HFFc6 (cell line): ENCODE measurements around the gene AMIGO2. TPM values are rescaled to one million over a fixed set of nuclear protein-coding genes. Genes with fewer than 3 reads are reported as not detected.

Experiments
- DNase-seq: peaks from one replicate; pipeline ENCODE4 v3.0.0-alpha.2; 2018
- H3K27ac Mint-ChIP-seq: 2 replicates; pipeline ENCODE4 v1.8.0; 2020; ENCODE audit warnings: mild to moderate bottlenecking, mixed read lengths
- H3K27me3 Mint-ChIP-seq: 2 replicates; pipeline ENCODE4 v1.8.0; 2021; ENCODE audit warnings: mild to moderate bottlenecking, moderate library complexity, mixed read lengths; ENCODE audit not compliant: insufficient read depth
- H3K36me3 Mint-ChIP-seq: 2 replicates; pipeline ENCODE4 v1.8.0; 2021; ENCODE audit warnings: low read depth, mixed read lengths
- H3K4me1 Mint-ChIP-seq: 2 replicates; pipeline ENCODE4 v1.8.0; 2020; ENCODE audit warnings: low read depth, mixed read lengths
- H3K4me3 Mint-ChIP-seq: 2 replicates; pipeline ENCODE4 v1.8.0; 2020; ENCODE audit warnings: mild to moderate bottlenecking, moderate library complexity, mixed read lengths
- H3K9me3 Mint-ChIP-seq: 2 replicates; pipeline ENCODE4 v1.8.0; 2020; ENCODE audit warnings: mild to moderate bottlenecking, mixed read lengths
- total RNA-seq, 6 experiments: library from RNA; stranded (reverse); fragmentation: NEBNext Ultra II Directional; extraction: Animal tissue kit (Norgen Biotek cat#: 25700); gene quantifications; 2 replicates in 1 of 6; 3 replicates in 5 of 6; pipeline ENCODE4 v1.2.3, GENCODE V29; 2021
- TF ChIP-seq, protein P1 (sequence below): fragments of 200-600 bp; sonication (generic); IDR thresholded peaks from 2 replicates; pipeline ENCODE4 v1.5.0; 2021; ENCODE audit warnings: antibody characterized with exemption, mild to moderate bottlenecking

Gene AMIGO2
- total RNA-seq, 6 experiments from 2014 or later: 46.6 to 82.4 (median 60.7) TPM

DNA sequence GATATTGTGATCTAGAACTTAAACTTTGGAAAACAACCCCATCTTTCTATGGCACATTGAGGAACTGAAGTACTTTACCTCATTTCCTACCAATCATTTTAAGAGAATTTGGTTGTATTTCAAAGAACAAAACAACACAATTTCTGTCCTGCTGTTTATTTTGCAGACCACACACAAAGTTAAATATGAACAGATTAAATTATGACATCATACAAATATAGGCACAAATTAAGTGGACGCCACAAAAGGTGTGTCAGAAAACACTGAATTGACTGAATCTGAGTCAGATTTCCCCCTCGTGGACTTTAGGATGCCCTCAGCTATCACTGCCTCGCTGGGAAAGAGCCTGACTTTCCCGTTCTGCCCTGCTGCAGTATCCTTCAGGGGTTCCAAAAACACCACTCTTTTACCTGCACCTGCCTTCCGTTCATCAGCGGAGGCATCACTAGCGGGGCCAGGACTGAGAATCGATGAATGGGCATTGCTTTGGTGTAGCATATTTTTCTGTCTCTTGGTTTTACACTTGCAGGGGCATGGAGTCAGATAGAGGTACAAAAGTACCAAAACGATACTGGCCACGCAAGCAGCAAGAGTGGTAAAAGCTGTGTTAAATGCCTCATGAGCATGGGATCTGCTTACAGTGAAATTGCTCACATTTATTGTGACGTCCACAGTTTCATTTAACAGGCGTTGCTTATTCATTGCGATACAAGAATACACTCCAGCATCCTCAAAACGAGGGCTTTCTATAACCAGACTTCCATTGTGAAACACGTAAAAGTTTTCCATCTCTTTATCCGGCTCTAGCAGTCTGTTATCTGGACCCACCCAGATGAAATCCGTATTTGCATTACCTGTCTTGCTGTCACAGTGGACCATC lies 2.3 kb downstream of the AMIGO2 start:
- H3K36me3 Mint-ChIP-seq: peaks cover 30% of the 10 kb centered on the region
- TF ChIP-seq, protein P1, sequence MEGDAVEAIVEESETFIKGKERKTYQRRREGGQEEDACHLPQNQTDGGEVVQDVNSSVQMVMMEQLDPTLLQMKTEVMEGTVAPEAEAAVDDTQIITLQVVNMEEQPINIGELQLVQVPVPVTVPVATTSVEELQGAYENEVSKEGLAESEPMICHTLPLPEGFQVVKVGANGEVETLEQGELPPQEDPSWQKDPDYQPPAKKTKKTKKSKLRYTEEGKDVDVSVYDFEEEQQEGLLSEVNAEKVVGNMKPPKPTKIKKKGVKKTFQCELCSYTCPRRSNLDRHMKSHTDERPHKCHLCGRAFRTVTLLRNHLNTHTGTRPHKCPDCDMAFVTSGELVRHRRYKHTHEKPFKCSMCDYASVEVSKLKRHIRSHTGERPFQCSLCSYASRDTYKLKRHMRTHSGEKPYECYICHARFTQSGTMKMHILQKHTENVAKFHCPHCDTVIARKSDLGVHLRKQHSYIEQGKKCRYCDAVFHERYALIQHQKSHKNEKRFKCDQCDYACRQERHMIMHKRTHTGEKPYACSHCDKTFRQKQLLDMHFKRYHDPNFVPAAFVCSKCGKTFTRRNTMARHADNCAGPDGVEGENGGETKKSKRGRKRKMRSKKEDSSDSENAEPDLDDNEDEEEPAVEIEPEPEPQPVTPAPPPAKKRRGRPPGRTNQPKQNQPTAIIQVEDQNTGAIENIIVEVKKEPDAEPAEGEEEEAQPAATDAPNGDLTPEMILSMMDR: no peak
- H3K27me3 Mint-ChIP-seq: no peaks in the 10 kb centered on the region
- DNase-seq: no peak
- peaks cover 55% of the 10 kb centered on the region for H3K4me1 Mint-ChIP-seq
- H3K4me3 Mint-ChIP-seq: peak overlapping the region; percentile 99
- no peak overlapping the region for H3K27ac Mint-ChIP-seq
- H3K9me3 Mint-ChIP-seq: no peaks in the 10 kb centered on the region

DNA sequence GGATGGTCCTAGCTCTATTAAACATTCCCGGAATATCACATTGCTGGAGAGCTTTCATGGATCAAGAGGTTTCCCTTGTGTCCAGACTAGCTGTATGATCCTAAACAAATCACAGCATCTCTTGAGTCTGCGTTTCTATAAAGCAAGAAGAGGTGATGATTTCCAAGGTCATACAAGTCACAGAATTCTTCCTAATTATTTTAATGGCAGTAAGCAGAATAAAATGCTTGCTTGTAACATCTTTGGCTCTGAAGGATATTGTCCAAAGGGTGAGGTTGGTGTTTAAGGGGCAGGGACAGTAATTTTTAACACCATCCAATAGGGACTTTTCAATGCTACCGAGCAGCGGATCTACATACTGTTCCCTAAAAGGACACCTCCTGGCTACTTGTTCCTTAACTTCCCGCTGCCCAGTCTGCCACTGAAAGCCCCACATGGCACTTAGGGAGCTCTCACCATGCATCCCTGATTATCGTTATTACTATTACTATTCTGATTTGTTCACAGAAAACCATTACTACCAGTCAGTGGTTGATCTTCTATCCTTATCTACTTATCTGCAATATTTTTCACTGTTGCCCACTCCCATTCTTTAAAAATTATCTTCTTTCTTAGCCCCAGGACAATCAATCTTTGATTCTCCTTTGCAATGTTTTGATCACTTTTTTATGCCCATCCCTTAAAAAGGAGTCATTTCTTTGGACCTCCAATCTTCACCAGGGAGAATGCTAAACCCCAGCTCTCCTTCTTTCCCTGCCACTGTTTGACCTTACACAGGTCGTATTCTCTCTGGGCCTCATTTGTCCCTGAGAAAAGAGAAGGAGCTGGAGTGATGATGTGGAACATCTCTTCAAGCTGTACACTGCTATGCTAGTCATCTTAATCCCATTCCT lies 4.3 kb downstream of the AMIGO2 start:
- peaks cover 30% of the 10 kb centered on the region for H3K36me3 Mint-ChIP-seq
- no peak overlapping the region for H3K27ac Mint-ChIP-seq
- H3K4me1 Mint-ChIP-seq: peaks cover 35% of the 10 kb centered on the region
- no peaks in the 10 kb centered on the region for H3K9me3 Mint-ChIP-seq
- TF ChIP-seq, protein P1: no peak
- no peaks in the 10 kb centered on the region for H3K27me3 Mint-ChIP-seq
- DNase-seq: no peak
- no peak overlapping the region for H3K4me3 Mint-ChIP-seq

DNA sequence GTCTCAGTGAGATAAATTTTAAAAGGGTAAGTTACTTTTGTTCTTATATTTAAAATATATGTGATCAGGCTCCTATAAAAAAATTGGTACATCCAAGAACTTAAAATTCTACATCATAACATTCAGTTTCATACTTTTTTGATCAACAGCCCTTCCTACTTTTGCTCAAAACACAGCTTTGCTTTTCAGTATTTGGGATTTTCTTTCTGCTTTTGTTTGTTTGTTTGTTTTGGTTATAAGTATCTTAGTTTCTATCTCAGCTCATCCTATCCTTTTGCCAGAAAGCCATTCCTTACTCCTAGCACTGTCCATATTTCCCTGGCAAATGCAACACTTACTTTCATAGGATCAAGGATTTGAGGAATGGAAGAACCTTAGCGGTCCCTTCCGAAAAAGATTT lies 5.0 kb downstream of the AMIGO2 start:
- no peak overlapping the region for H3K27ac Mint-ChIP-seq
- no peak for DNase-seq

DNA sequence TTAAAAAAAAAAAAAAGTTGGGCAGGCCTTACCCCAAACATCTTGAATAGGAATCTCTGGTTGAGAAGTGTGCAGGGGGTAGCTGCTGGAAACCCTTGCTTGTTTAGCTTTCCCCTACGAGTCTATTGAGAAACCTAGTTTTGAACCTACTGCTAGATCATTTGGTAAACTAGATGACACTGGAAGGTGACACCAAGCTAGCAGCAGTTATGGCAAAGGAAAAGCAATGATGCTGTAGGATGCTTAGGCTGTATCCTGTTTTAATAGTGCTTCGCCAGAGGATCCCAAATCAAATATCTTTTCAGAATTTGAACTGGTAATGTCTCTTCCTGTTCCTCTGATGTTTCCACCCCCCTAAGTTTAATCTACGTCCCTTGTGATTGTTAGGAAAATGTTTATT lies 5.8 kb downstream of the AMIGO2 start:
- no peak overlapping the region for H3K4me3 Mint-ChIP-seq
- no peaks in the 10 kb centered on the region for H3K9me3 Mint-ChIP-seq
- no peak for DNase-seq
- H3K36me3 Mint-ChIP-seq: peaks cover 26% of the 10 kb centered on the region
- no peaks in the 10 kb centered on the region for H3K27me3 Mint-ChIP-seq
- H3K4me1 Mint-ChIP-seq: peaks cover 44% of the 10 kb centered on the region
- H3K27ac Mint-ChIP-seq: no peak overlapping the region
- TF ChIP-seq, protein P1: no peak

More for the DNA sequence above, 5.0 kb downstream of the AMIGO2 start:
- peaks cover 30% of the 10 kb centered on the region for H3K36me3 Mint-ChIP-seq
- H3K9me3 Mint-ChIP-seq: no peaks in the 10 kb centered on the region
- TF ChIP-seq, protein P1: no peak
- H3K4me3 Mint-ChIP-seq: no peak overlapping the region
- peaks cover 41% of the 10 kb centered on the region for H3K4me1 Mint-ChIP-seq
- H3K27me3 Mint-ChIP-seq: no peaks in the 10 kb centered on the region

DNA sequence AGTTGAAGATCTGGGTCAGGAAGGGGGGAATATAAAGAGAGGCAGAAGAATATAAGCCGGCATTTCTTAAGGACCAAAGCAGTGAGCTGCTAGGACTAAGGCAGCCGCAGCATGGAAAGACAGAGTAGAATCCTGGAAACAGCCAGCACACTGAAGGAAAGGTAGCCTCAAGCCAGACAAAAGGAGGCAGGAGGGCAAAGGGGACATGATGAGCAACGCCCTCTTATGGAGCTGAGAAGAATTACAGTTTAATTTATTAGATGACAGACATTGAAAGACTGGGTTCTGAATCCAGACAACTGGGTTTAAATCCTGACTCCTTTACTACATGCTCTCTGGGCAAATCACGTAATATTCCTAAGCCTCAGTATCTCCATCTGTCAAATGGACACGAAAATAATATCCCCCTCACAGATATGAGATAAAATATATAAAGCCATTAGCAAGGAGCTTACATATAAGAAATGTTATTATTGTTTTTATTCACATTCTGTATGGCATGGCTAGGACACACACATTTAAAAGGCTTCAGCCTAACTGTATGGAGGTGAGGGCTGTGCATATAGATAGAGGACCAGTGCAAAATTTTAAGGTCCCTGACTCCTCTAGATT lies 8.4 kb downstream of the AMIGO2 start:
- H3K36me3 Mint-ChIP-seq: peaks cover 4% of the 10 kb centered on the region
- TF ChIP-seq, protein P1: peak; percentile 76
- H3K9me3 Mint-ChIP-seq: no peaks in the 10 kb centered on the region
- no peak for DNase-seq
- H3K4me1 Mint-ChIP-seq: peaks cover 43% of the 10 kb centered on the region
- no peak overlapping the region for H3K27ac Mint-ChIP-seq
- H3K4me3 Mint-ChIP-seq: no peak overlapping the region
- no peaks in the 10 kb centered on the region for H3K27me3 Mint-ChIP-seq
